Raji (cell line): ENCODE measurements around the gene MSTN.

Source experiments
- POLR2A ChIP-seq: IDR thresholded peaks from 2 replicates; pipeline ENCODE4 v1.6.1; 2011; ENCODE audit warnings: low read depth, low read length, control low read depth; ENCODE audit not compliant: insufficient read depth

Gene MSTN

DNA sequence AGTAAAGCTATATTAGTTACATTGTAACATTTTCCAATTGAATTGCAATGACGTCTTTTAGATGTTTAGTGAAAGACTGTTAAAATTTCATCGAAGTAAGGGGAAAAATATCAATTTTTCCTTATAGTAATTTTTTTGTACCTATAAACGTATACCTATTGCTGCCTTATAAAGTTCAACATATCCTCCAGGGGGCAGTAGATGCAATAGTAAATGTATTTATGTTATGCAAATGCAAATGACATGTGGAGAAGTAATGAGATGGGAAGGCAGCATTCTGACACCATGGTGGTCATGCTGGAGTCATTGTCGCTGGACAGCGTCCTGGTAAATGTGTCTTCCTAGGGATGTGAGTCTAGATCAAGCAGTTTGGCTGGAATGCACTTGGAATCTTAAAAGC is 38.7 kb downstream of the MSTN start:
- TF ChIP-seq POLR2A, result no peak

DNA sequence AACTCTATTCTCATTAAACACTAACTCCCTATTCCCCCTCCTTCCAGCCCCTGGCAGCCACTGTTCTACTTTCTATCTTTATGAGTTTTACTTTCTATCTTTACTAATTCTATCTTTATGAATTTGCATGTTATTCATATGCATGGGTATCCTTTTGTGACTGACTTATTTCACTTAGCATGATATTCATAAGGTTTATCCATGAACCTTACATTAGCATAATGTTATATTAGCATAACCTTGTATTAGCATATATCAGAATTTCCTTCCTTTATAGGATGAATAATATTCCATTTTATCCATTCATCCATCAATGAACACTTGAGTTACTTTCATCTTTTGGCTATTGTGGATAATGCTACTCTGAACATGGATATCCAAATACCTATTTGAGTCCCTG is 41.8 kb downstream of the MSTN start:
- no peak for TF ChIP-seq POLR2A

DNA sequence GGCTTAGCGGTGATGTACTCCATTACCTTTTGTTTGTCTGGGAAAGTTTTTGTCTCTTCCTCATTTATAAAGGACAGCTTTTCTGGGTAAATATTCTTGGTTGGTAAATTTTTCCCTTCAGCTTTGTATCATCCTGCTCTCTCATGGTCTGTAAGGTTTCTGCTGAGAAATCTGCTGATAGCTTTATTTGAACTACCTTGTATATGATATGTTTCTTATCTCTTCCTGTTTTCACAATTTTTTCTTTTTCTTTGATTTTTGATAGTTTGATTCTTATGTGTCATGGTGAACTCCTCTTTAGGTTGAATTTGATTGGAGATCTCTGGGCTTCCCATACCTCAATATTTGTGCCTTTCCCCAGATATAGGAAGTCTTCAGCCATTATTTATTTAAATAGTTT is 44.7 kb downstream of the MSTN start:
- no peak for TF ChIP-seq POLR2A
